ENCODE data around the gene FGF11.

DNA sequence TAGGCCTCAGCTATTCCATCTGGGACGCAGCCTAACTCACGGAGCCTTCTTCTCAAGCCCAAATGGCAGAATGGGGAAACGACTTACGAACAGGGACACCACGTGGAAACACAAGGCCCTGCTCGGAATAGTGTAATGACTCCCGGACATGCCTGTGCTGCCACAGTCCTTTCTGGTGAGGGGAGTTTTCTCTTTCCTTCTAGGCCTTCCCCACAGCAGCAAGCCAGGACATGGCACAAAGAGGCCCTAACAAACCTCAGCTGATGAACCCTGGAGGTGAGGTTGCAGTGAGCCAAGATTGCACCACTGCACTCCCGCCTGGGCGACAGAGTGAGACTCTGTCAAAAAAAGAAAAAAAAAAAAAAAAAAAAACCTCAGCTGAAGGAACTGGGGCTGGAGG, 24.8 kb downstream of the FGF11 start:
- TF ChIP-seq POLR2A (IDR thresholded peaks at IDR 0.05) = no peak
- TF ChIP-seq CTCF (IDR thresholded peaks at IDR 0.05 in 4 of 5, conservative IDR thresholded peaks at IDR 0.05 in 1 of 5) = no peak

All from gastrocnemius medialis (tissue), 4 donors.